IMR-90 (cell line): Measurements from ENCODE around the gene ATXN10. TPM values are rescaled to one million over a fixed set of nuclear protein-coding genes. Genes with fewer than 3 reads are reported as not detected.

ENCODE experiments used
- ATAC-seq: fragments of 200-7000 bp; cut with Tn5 transposase; 2 replicates; pipeline ENCODE4 v1.9.1; 2020; ENCODE audit warnings: low read depth, mild to moderate bottlenecking, moderate library complexity
- BruUV-seq: library from RNA; stranded (reverse); fragments of 400-500 nt; replicated peaks from 2 replicates; lab custom pipeline; 2021; lab: Mats Ljungman, UMichigan
- CTCF ChIA-PET: fragments of 300-600 bp; formaldehyde crosslinking; extraction: SDS; loops from one replicate; lab custom pipeline; 2021; ENCODE audit warnings: antibody characterized with exemption; lab: Yijun Ruan, JAX
- POLR2A ChIA-PET: fragments of 300-600 bp; sonication (Branson Sonifier 250); formaldehyde crosslinking; loops from one replicate; lab custom pipeline; 2022; ENCODE audit warnings: antibody characterized with exemption; ENCODE audit not compliant: unreplicated experiment; lab: Charles Lee
- DNase-seq: peaks from one replicate; pipeline ENCODE4 v3.0.0; 2013
- H2AFZ ChIP-seq: replicated peaks from 2 replicates; pipeline ENCODE3; 2013; ENCODE audit warnings: low read length, mild to moderate bottlenecking; ENCODE audit not compliant: poor library complexity
- H2AK5ac ChIP-seq: 2 replicates; pipeline ENCODE4 v1.6.1; 2013; ENCODE audit warnings: low read depth, low read length, inconsistent platforms
- H2AK9ac ChIP-seq: replicated peaks from 2 replicates; pipeline ENCODE3; 2013; ENCODE audit warnings: mild to moderate bottlenecking, low read depth, low read length, moderate library complexity; ENCODE audit not compliant: poor library complexity
- H2BK120ac ChIP-seq: 2 replicates; pipeline ENCODE4 v1.6.1; 2013; ENCODE audit warnings: low read depth, low read length, inconsistent platforms
- H2BK15ac ChIP-seq: 3 replicates; pipeline ENCODE4 v1.6.1; 2013; ENCODE audit warnings: low read depth, low read length, inconsistent platforms
- H2BK20ac ChIP-seq: 2 replicates; pipeline ENCODE4 v1.6.1; 2013; ENCODE audit warnings: low read depth, mild to moderate bottlenecking, inconsistent platforms, low read length, moderate library complexity
- H2BK5ac ChIP-seq: 2 replicates; pipeline ENCODE4 v1.6.1; 2013; ENCODE audit warnings: mild to moderate bottlenecking, low read depth, low read length, inconsistent platforms; ENCODE audit not compliant: poor library complexity, severe bottlenecking
- H3K14ac ChIP-seq: replicated peaks from 2 replicates; pipeline ENCODE4 v1.6.1; 2013; ENCODE audit warnings: low read depth, low read length, inconsistent platforms
- H3K18ac ChIP-seq: 2 replicates; pipeline ENCODE4 v1.6.1; 2013; ENCODE audit warnings: low read depth, low read length, control low read depth
- H3K23ac ChIP-seq: 2 replicates; pipeline ENCODE4 v1.6.1; 2013; ENCODE audit warnings: low read depth, low read length, inconsistent platforms
- H3K27ac ChIP-seq: 2 replicates; pipeline ENCODE4 v1.5.1; 2013; ENCODE audit warnings: mild to moderate bottlenecking, control low read depth, low read length; ENCODE audit not compliant: insufficient read depth
- H3K27me3 ChIP-seq: 2 replicates; pipeline ENCODE4 v1.6.1; 2013; ENCODE audit warnings: low read length; ENCODE audit not compliant: control insufficient read depth, insufficient read depth
- H3K36me3 ChIP-seq: 2 replicates; pipeline ENCODE4 v1.6.1; 2013; ENCODE audit warnings: low read length, mixed read lengths; ENCODE audit not compliant: control insufficient read depth, insufficient read depth
- H3K4ac ChIP-seq: 2 replicates; pipeline ENCODE4 v1.6.1; 2013; ENCODE audit warnings: low read depth, low read length, inconsistent platforms
- H3K4me1 ChIP-seq: 2 replicates; pipeline ENCODE4 v1.6.1; 2013; ENCODE audit warnings: low read length, mixed read lengths; ENCODE audit not compliant: control insufficient read depth, insufficient read depth
- H3K4me2 ChIP-seq: 2 replicates; pipeline ENCODE4 v1.6.1; 2013; ENCODE audit warnings: low read depth, mild to moderate bottlenecking, control low read depth, low read length, moderate library complexity
- H3K4me3 ChIP-seq: 2 replicates; pipeline ENCODE4 v1.5.1; 2013; ENCODE audit warnings: low read depth, mild to moderate bottlenecking, control low read depth, low read length, moderate library complexity; ENCODE audit not compliant: insufficient read depth
- H3K56ac ChIP-seq: 2 replicates; pipeline ENCODE4 v1.6.1; 2013; ENCODE audit warnings: low read length, inconsistent platforms; ENCODE audit not compliant: insufficient read depth; ENCODE audit errors: extremely low read depth
- H3K79me1 ChIP-seq, 2 experiments: 2 replicates each; pipeline ENCODE4 v1.6.1; 2013; ENCODE audit warnings: low read length in 2 of 2, inconsistent platforms in 1 of 2, low read depth in 1 of 2
- H3K9ac ChIP-seq: 2 replicates; pipeline ENCODE4 v1.6.1; 2013; ENCODE audit warnings: low read depth, low read length, control low read depth
- H3K9me1 ChIP-seq: 2 replicates; pipeline ENCODE4 v1.6.1; 2013; ENCODE audit warnings: low read length, inconsistent platforms; ENCODE audit not compliant: insufficient read depth
- H3K9me3 ChIP-seq: 2 replicates; pipeline ENCODE4 v1.6.1; 2013; ENCODE audit warnings: low read length; ENCODE audit not compliant: control insufficient read depth, insufficient read depth
- H4K20me1 ChIP-seq: 2 replicates; pipeline ENCODE4 v1.6.1; 2013; ENCODE audit warnings: low read length, inconsistent platforms; ENCODE audit not compliant: insufficient read depth
- H4K5ac ChIP-seq: 2 replicates; pipeline ENCODE4 v1.6.1; 2013; ENCODE audit warnings: mild to moderate bottlenecking, low read depth, low read length, control low read depth
- H4K8ac ChIP-seq, 2 experiments: 2 replicates each; pipeline ENCODE4 v1.6.1; 2013; ENCODE audit warnings: low read depth in 2 of 2, low read length in 2 of 2, control low read depth in 1 of 2, inconsistent platforms in 1 of 2
- H4K91ac ChIP-seq: 2 replicates; pipeline ENCODE4 v1.6.1; 2013; ENCODE audit warnings: low read depth, low read length, inconsistent platforms; ENCODE audit not compliant: insufficient read depth
- CEBPB ChIP-seq: IDR thresholded peaks from 2 replicates; pipeline ENCODE4 v1.6.1; 2012; ENCODE audit warnings: low read depth, low read length, improper control_type of control experiment
- CHD1 ChIP-seq: IDR thresholded peaks from 2 replicates; pipeline ENCODE4 v1.6.1; 2012; ENCODE audit warnings: low read depth, low read length, improper control_type of control experiment
- FOS ChIP-seq: fragments of 150-350 bp; IDR thresholded peaks from 2 replicates; pipeline ENCODE4 v1.6.1; 2016; ENCODE audit warnings: low read depth, low read length
- MAFK ChIP-seq: IDR thresholded peaks from 2 replicates; pipeline ENCODE4 v1.6.1; 2012; ENCODE audit warnings: low read depth, low read length, improper control_type of control experiment
- MAZ ChIP-seq: IDR thresholded peaks from 2 replicates; pipeline ENCODE4 v1.6.1; 2012; ENCODE audit warnings: low read depth, mild to moderate bottlenecking, low read length, improper control_type of control experiment, moderate library complexity, borderline replicate concordance
- MXI1 ChIP-seq: IDR thresholded peaks from 2 replicates; pipeline ENCODE4 v1.6.1; 2012; ENCODE audit warnings: low read depth, mild to moderate bottlenecking, low read length, moderate library complexity, borderline replicate concordance
- NFE2L2 ChIP-seq: fragments of 150-350 bp; IDR thresholded peaks from 2 replicates; pipeline ENCODE4 v1.6.1; 2016; ENCODE audit warnings: low read depth, mild to moderate bottlenecking, low read length
- POLR2A ChIP-seq: IDR thresholded peaks from 2 replicates; pipeline ENCODE4 v1.6.1; 2012; ENCODE audit warnings: mild to moderate bottlenecking, low read depth, low read length
- RFX5 ChIP-seq: IDR thresholded peaks from 2 replicates; pipeline ENCODE4 v1.8.0; 2012; ENCODE audit warnings: low read depth, mild to moderate bottlenecking, low read length, moderate library complexity
- SMC3 ChIP-seq: fragments of 150-350 bp; IDR thresholded peaks from 2 replicates; pipeline ENCODE4 v1.6.1; 2016; ENCODE audit warnings: low read depth, mild to moderate bottlenecking, antibody characterized with exemption, low read length, moderate library complexity
- WGBS, 2 experiments: methylation state at CpG; one replicate each; pipeline versions ENCODE4 v1.1.5 to v1.1.7; 2013; ENCODE audit warnings: missing lambda C conversion rate in 2 of 2; ENCODE audit not compliant: insufficient read length in 1 of 2; ENCODE audit errors: extremely low coverage in 2 of 2; 5-methylcytosine and 5-hydroxymethylcytosine counted together
- dilution Hi-C: fragments of 300-500 bp; cut with HindIII; formaldehyde crosslinking; loops from one replicate; pipeline ENCODE4 v1.14.3; 2018; ENCODE audit warnings: low sequenced_read_pairs; ENCODE audit not compliant: unreplicated experiment
- in situ Hi-C: fragments of 300-500 bp; cut with MboI; formaldehyde crosslinking; loops from 3 replicates; pipeline ENCODE4 v1.14.3; 2019; ENCODE audit warnings: low sequenced_read_pairs, inconsistent platforms, mixed read lengths
- intact Hi-C: fragments of 100-400 bp; cut with micrococcal nuclease; formaldehyde crosslinking; loops from 2 replicates; pipeline ENCODE4 v1.10.0; 2022
- polyA plus RNA-seq, 3 experiments: library from polyadenylated mRNA; depleted of rRNA; stranded (reverse); fragments of >200 nt; gene quantifications; 2 replicates each; pipeline ENCODE4 v1.2.3, GENCODE V29; 2012; ENCODE audit warnings: low replicate concordance in 1 of 3
- total RNA-seq: library from RNA; depleted of rRNA; stranded (reverse); fragments of >200 nt; gene quantifications from 2 replicates; pipeline ENCODE4 v1.2.3, GENCODE V29; 2012
- TF ChIP-seq, protein P1 (sequence below): conservative IDR thresholded peaks from 2 replicates; pipeline ENCODE4 v1.5.1; 2012; ENCODE audit warnings: mild to moderate bottlenecking, low read depth, low read length, improper control_type of control experiment
- TF ChIP-seq, protein P2 (sequence below): fragments of 150-350 bp; IDR thresholded peaks from 2 replicates; pipeline ENCODE4 v1.6.1; 2017; ENCODE audit warnings: mild to moderate bottlenecking, antibody characterized with exemption, low read length, low read depth

ATXN10 gene
- total and polyA plus RNA-seq, 2 of the 4 experiments (the other 2 are of a cell fraction): 116 to 231 TPM

- H4K8ac ChIP-seq: 0 out of 4 replicates have a peak overlapping the region, but pooled peaks of 1 of the 2 experiments have one; percentile 28
- H2BK20ac ChIP-seq: no peak overlapping the region
- H4K20me1 ChIP-seq: peaks cover 52% of the 10 kb centered on the region
- dilution Hi-C loops: no loop called here
- no peak overlapping the region for H3K56ac ChIP-seq
- no TSS peak for BruUV-seq
- in situ Hi-C loops: no loop called here
- H2BK5ac ChIP-seq: no peak overlapping the region
- no peak overlapping the region for H3K9ac ChIP-seq
- no peak overlapping the region for H2AK5ac ChIP-seq
- H2AK9ac ChIP-seq: peak overlapping the region; percentile 12
- H3K36me3 ChIP-seq: peaks cover 20% of the 10 kb centered on the region
- H3K27me3 ChIP-seq: no peaks in the 10 kb centered on the region
- H3K4me3 ChIP-seq: no peak overlapping the region
- no peak overlapping the region for H3K4me2 ChIP-seq
- no peak overlapping the region for H4K91ac ChIP-seq
- no peak overlapping the region for H3K4ac ChIP-seq
- H3K14ac ChIP-seq: no peak overlapping the region
- ChIA-PET CTCF (no interaction called here), POLR2A (no interaction called here)
- peak; percentile 28 for DNase-seq
- ATAC-seq: peak; percentile 51
- peaks cover 10% of the 10 kb centered on the region for H3K4me1 ChIP-seq
- H2AFZ ChIP-seq: no peak overlapping the region
- H2BK15ac ChIP-seq: no peak overlapping the region
- intact Hi-C loops: no loop called here
- no CpG with 5 or more reads among the region's 7 CpGs for WGBS, 2 experiments
- no peak overlapping the region for H3K23ac ChIP-seq
- no peak overlapping the region for H4K5ac ChIP-seq
- peaks cover 31% of the 10 kb centered on the region for H3K9me1 ChIP-seq
- H3K27ac ChIP-seq: no peak overlapping the region
- H3K9me3 ChIP-seq: no peaks in the 10 kb centered on the region
- H3K79me1 ChIP-seq: peaks cover 40 to 75% of the 10 kb centered on the region in 2 experiments
- no peak overlapping the region for H2BK120ac ChIP-seq
- no peak overlapping the region for H3K18ac ChIP-seq
- no peak for TF ChIP-seq MXI1
- TF ChIP-seq NFE2L2: no peak
- TF ChIP-seq, protein P1, sequence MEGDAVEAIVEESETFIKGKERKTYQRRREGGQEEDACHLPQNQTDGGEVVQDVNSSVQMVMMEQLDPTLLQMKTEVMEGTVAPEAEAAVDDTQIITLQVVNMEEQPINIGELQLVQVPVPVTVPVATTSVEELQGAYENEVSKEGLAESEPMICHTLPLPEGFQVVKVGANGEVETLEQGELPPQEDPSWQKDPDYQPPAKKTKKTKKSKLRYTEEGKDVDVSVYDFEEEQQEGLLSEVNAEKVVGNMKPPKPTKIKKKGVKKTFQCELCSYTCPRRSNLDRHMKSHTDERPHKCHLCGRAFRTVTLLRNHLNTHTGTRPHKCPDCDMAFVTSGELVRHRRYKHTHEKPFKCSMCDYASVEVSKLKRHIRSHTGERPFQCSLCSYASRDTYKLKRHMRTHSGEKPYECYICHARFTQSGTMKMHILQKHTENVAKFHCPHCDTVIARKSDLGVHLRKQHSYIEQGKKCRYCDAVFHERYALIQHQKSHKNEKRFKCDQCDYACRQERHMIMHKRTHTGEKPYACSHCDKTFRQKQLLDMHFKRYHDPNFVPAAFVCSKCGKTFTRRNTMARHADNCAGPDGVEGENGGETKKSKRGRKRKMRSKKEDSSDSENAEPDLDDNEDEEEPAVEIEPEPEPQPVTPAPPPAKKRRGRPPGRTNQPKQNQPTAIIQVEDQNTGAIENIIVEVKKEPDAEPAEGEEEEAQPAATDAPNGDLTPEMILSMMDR: no peak
- no peak for TF ChIP-seq MAZ
- TF ChIP-seq RFX5: no peak
- TF ChIP-seq MAFK: no peak
- no peak for TF ChIP-seq CEBPB
- no peak for TF ChIP-seq POLR2A
- no peak for TF ChIP-seq SMC3
- TF ChIP-seq, protein P2, sequence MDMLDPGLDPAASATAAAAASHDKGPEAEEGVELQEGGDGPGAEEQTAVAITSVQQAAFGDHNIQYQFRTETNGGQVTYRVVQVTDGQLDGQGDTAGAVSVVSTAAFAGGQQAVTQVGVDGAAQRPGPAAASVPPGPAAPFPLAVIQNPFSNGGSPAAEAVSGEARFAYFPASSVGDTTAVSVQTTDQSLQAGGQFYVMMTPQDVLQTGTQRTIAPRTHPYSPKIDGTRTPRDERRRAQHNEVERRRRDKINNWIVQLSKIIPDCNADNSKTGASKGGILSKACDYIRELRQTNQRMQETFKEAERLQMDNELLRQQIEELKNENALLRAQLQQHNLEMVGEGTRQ: no peak
- TF ChIP-seq CHD1: no peak
- no peak for TF ChIP-seq FOS
Measured at GRCh38 chr22:45762545-45763235, 91.1 kb downstream of the ATXN10 start.
